ENCODE data around the gene ABHD17C. TPM values are rescaled to one million over a fixed set of nuclear protein-coding genes. Genes with fewer than 3 reads are reported as not detected.

ABHD17C gene
- total RNA-seq, 1 experiment from 2014 or later = 11.9 TPM

DNA sequence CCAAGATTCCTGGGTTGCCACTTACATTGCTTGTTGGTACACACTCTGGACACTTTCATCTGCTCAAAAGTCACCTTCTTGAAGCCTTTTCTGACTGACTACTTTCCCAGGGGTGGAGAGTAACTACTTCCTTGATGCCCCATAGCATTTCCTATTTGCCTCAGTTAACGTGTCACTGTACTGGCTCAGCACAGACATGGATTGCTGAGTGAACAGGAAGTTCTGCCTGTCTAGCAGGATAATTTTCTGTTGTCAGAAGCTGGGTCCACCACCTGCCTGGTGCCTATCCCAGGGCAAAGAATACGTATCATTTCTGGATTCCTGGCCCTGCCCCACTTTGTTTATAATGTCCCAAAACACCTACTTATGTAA lies 15.3 kb upstream of the ABHD17C start:
- Mint-ChIP-seq H3K27me3 (ENCODE audit: insufficient read depth, unreplicated experiment) (no peaks in the 10 kb centered on the region), H3K4me1 (ENCODE audit: insufficient read depth, unreplicated experiment) (no peaks in the 10 kb centered on the region), H3K27ac (ENCODE audit: low read depth, unreplicated experiment) (no peak overlapping the region), H3K4me3 (ENCODE audit: unreplicated experiment) (no peak overlapping the region), H3K9me3 (ENCODE audit: unreplicated experiment) (no peaks in the 10 kb centered on the region), H3K36me3 (ENCODE audit: insufficient read depth, unreplicated experiment) (no peaks in the 10 kb centered on the region)
- no peak for DNase-seq (ENCODE audit: unreplicated experiment)
- BruUV-seq (replicated peaks) = no TSS peak
- intact Hi-C loops (cut with micrococcal nuclease) = no loop called here
- TF ChIP-seq, protein P1, sequence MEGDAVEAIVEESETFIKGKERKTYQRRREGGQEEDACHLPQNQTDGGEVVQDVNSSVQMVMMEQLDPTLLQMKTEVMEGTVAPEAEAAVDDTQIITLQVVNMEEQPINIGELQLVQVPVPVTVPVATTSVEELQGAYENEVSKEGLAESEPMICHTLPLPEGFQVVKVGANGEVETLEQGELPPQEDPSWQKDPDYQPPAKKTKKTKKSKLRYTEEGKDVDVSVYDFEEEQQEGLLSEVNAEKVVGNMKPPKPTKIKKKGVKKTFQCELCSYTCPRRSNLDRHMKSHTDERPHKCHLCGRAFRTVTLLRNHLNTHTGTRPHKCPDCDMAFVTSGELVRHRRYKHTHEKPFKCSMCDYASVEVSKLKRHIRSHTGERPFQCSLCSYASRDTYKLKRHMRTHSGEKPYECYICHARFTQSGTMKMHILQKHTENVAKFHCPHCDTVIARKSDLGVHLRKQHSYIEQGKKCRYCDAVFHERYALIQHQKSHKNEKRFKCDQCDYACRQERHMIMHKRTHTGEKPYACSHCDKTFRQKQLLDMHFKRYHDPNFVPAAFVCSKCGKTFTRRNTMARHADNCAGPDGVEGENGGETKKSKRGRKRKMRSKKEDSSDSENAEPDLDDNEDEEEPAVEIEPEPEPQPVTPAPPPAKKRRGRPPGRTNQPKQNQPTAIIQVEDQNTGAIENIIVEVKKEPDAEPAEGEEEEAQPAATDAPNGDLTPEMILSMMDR (IDR thresholded peaks at IDR 0.05; ENCODE audit: unreplicated experiment) = no peak
- ChIA-PET POLR2A (no interaction called here), CTCF (interaction anchor here (0.7 kb wide), 1 partner anchor 11 kb away, joined by 3 read pairs; no protein-coding TSS in a partner anchor)

DNA sequence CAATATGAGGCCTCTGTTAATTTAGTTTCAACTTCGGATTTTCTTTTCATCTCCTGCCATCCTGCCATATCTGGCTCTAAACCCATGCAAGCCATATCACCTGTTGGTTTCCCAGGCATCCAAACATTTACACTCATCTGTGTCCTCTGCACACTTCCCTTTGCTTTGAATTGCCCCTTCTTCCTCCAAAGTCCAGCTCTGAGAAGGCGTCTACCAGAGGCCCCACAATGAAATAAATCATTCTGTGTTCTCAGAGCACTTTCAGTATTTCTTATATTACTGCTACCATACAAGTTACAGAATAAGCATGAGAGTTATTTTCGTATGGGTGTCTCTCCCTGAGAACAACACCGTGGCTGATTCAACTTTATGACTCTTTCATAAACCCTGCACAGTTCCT lies 12.9 kb upstream of the ABHD17C start:
- Mint-ChIP-seq H3K27ac (ENCODE audit: low read depth, unreplicated experiment) (no peak overlapping the region), H3K4me3 (ENCODE audit: unreplicated experiment) (no peak overlapping the region), H3K36me3 (ENCODE audit: insufficient read depth, unreplicated experiment) (no peaks in the 10 kb centered on the region), H3K27me3 (ENCODE audit: insufficient read depth, unreplicated experiment) (no peaks in the 10 kb centered on the region), H3K9me3 (ENCODE audit: unreplicated experiment) (no peaks in the 10 kb centered on the region), H3K4me1 (ENCODE audit: insufficient read depth, unreplicated experiment) (no peaks in the 10 kb centered on the region)
- intact Hi-C loops (cut with micrococcal nuclease) = no loop called here
- BruUV-seq (replicated peaks) = no TSS peak
- CTCF ChIA-PET = interaction anchor here (1.3 kb wide), 1 partner anchor 227 kb away, joined by 5 read pairs; no protein-coding TSS in a partner anchor
- no peak for DNase-seq (ENCODE audit: unreplicated experiment)
- TF ChIP-seq, protein P1 (IDR thresholded peaks at IDR 0.05; ENCODE audit: unreplicated experiment) = no peak
- POLR2A ChIA-PET = interaction anchor here (0.7 to 1.6 kb wide), 3 partner anchors 12 to 13 kb away, joined by 3 to 4 read pairs (median 4); partner anchors contain the start of gene ABHD17C

DNA sequence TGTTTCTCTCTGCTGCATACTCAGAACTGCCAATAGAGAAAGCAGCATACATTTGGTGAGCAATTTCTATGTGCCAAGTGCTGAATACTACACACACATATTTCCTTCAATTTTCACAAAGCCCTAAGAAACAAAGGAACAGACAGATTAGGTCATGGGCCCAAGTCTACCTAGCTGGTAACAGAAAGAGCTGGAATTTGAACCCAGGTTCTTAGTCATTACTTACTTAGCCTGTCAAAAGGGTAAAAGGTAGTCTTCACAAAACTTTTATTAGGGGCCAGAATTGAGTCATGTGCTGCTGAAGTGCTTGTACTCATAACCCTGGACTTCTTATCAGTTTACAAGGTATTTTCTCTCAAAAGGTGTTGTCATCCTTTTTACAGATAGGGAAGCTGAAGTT lies 10.4 kb upstream of the ABHD17C start:
- intact Hi-C loops (cut with micrococcal nuclease) = no loop called here
- ChIA-PET POLR2A (interaction anchor here (1.2 kb wide), 1 partner anchor 10 kb away, joined by 3 read pairs; no protein-coding TSS in a partner anchor), CTCF (interaction anchor here (1.4 to 2.2 kb wide), 2 partner anchors 10 to 117 kb away, joined by 3 to 8 read pairs; no protein-coding TSS in a partner anchor)
- no peaks in the 10 kb centered on the region for H3K36me3 Mint-ChIP-seq (ENCODE audit: insufficient read depth, unreplicated experiment)
- TF ChIP-seq, protein P1 (IDR thresholded peaks at IDR 0.05; ENCODE audit: unreplicated experiment) = no peak
- no peaks in the 10 kb centered on the region for H3K4me1 Mint-ChIP-seq (ENCODE audit: insufficient read depth, unreplicated experiment)
- no peak overlapping the region for H3K27ac Mint-ChIP-seq (ENCODE audit: low read depth, unreplicated experiment)
- H3K27me3 Mint-ChIP-seq (ENCODE audit: insufficient read depth, unreplicated experiment) = no peaks in the 10 kb centered on the region
- DNase-seq (ENCODE audit: unreplicated experiment) = no peak
- no peaks in the 10 kb centered on the region for H3K9me3 Mint-ChIP-seq (ENCODE audit: unreplicated experiment)
- no peak overlapping the region for H3K4me3 Mint-ChIP-seq (ENCODE audit: unreplicated experiment)
- no TSS peak for BruUV-seq (replicated peaks)

DNA sequence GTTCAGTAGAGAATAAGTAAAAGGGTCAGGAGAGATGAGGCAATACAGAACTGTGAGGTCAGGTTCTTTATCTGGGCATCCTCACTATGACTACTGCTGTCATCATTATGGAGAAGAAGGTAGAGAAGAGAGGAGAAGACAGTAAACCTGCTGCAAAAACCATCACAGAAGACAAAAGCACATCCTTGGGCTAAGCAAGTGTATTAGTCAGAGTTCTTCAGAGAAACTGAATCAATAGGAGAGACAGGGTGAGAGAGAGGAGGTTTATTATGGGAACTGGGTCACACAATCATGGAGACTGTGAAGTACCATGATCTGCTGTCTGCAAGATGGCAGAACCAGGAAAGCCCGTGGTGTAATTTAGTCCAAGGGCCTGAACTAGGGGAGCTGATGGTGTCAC lies 9.5 kb upstream of the ABHD17C start:
- no peaks in the 10 kb centered on the region for H3K27me3 Mint-ChIP-seq (ENCODE audit: insufficient read depth, unreplicated experiment)
- POLR2A ChIA-PET = no interaction called here
- intact Hi-C loops (cut with micrococcal nuclease) = no loop called here
- H3K9me3 Mint-ChIP-seq (ENCODE audit: unreplicated experiment) = no peaks in the 10 kb centered on the region
- no peak overlapping the region for H3K27ac Mint-ChIP-seq (ENCODE audit: low read depth, unreplicated experiment)
- CTCF ChIA-PET = interaction anchor here (2.2 kb wide), 1 partner anchor 118 kb away, joined by 8 read pairs; no protein-coding TSS in a partner anchor
- BruUV-seq (replicated peaks) = no TSS peak
- TF ChIP-seq, protein P1 (IDR thresholded peaks at IDR 0.05; ENCODE audit: unreplicated experiment) = no peak
- H3K4me1 Mint-ChIP-seq (ENCODE audit: insufficient read depth, unreplicated experiment) = no peaks in the 10 kb centered on the region
- no peak overlapping the region for H3K4me3 Mint-ChIP-seq (ENCODE audit: unreplicated experiment)
- no peak for DNase-seq (ENCODE audit: unreplicated experiment)
- no peaks in the 10 kb centered on the region for H3K36me3 Mint-ChIP-seq (ENCODE audit: insufficient read depth, unreplicated experiment)

Measured in MCF 10A (cell line).